Cortex of kidney (tissue), 1 donor: ENCODE data around the gene EEF1E1.

Experiments
- DNase-seq: peaks from one replicate; lab custom pipeline; 2025; lab: John Stamatoyannopoulos, UW

EEF1E1 gene

GRCh38 chr6:8087870-8088754 lies 14.2 kb downstream of the EEF1E1 start:
- no peak for DNase-seq

- DNase-seq = no peak
These were observed 15.5 kb downstream of the EEF1E1 start for GRCh38 chr6:8086755-8087306.

GRCh38 chr6:8085053-8085511 lies 17.3 kb downstream of the EEF1E1 start:
- DNase-seq = no peak

- no peak for DNase-seq
These were observed 17.8 kb downstream of the EEF1E1 start for GRCh38 chr6:8084586-8084985.

- no peak for DNase-seq
These were observed 19.1 kb downstream of the EEF1E1 start for GRCh38 chr6:8082954-8083858.

GRCh38 chr6:8082572-8082953 lies 19.8 kb downstream of the EEF1E1 start:
- no peak for DNase-seq

GRCh38 chr6:8080362-8081151 lies 21.8 kb downstream of the EEF1E1 start:
- DNase-seq = no peak

GRCh38 chr6:8079126-8079525 lies 23.2 kb downstream of the EEF1E1 start:
- no peak for DNase-seq

GRCh38 chr6:8077991-8078390 lies 24.4 kb downstream of the EEF1E1 start:
- no peak for DNase-seq

GRCh38 chr6:8075704-8076103 lies 26.6 kb downstream of the EEF1E1 start:
- DNase-seq = no peak

GRCh38 chr6:8075185-8075584 lies 27.2 kb downstream of the EEF1E1 start:
- DNase-seq = no peak

GRCh38 chr6:8074213-8074612 lies 28.1 kb downstream of the EEF1E1 start:
- DNase-seq = no peak

GRCh38 chr6:8073758-8074157 lies 28.6 kb downstream of the EEF1E1 start:
- no peak for DNase-seq

- no peak for DNase-seq
These were observed 31.6 kb downstream of the EEF1E1 start for GRCh38 chr6:8070718-8071117.

- no peak for DNase-seq
These were observed 32.6 kb downstream of the EEF1E1 start for GRCh38 chr6:8069631-8070284.

- no peak for DNase-seq
These were observed 33.2 kb downstream of the EEF1E1 start for GRCh38 chr6:8069151-8069550.

- DNase-seq = no peak
These were observed 36.2 kb downstream of the EEF1E1 start for GRCh38 chr6:8066108-8066507.

- DNase-seq = no peak
These were observed 36.8 kb downstream of the EEF1E1 start for GRCh38 chr6:8065519-8065911.

- DNase-seq = no peak
These were observed 37.5 kb downstream of the EEF1E1 start for GRCh38 chr6:8064638-8065518.
